HepG2 (cell line): ENCODE results near the gene ATIC.

Source experiments
- CTCF ChIP-seq: sonication (generic); formaldehyde crosslinking; IDR thresholded peaks from 2 replicates; pipeline ENCODE4 v1.5.0; 2020; ENCODE audit warnings: mild to moderate bottlenecking, missing genetic modification reagents, moderate library complexity
- ELF4 ChIP-seq: sonication (generic); formaldehyde crosslinking; IDR thresholded peaks from 2 replicates; pipeline ENCODE4 v1.5.0; 2020; ENCODE audit warnings: missing genetic modification reagents, mild to moderate bottlenecking, moderate library complexity, borderline replicate concordance

GRCh38 chr2:215363461-215364156 is 51.8 kb downstream of the ATIC start:
- TF ChIP-seq CTCF (CRISPR knock-in tag) (no peak), ELF4 (no peak)
